SU-DHL-6 (cell line): ENCODE data around the gene WNT1.

Experiments
- EZH2phosphoT487 ChIP-seq: fragments of 200-600 bp; sonication (generic), shearing (Covaris generic); conservative IDR thresholded peaks from 2 replicates; pipeline ENCODE4 v1.6.1; 2018; ENCODE audit warnings: mild to moderate bottlenecking, antibody characterized with exemption, low read length, moderate library complexity, mixed read lengths
- TF ChIP-seq, protein P1 (sequence below): fragments of 200-600 bp; sonication (generic); IDR thresholded peaks from one replicate; pipeline ENCODE4 v1.5.1; 2017; ENCODE audit warnings: antibody characterized with exemption, mild to moderate bottlenecking, low read length, moderate library complexity; ENCODE audit not compliant: insufficient read depth, poor library complexity, severe bottlenecking

DNA sequence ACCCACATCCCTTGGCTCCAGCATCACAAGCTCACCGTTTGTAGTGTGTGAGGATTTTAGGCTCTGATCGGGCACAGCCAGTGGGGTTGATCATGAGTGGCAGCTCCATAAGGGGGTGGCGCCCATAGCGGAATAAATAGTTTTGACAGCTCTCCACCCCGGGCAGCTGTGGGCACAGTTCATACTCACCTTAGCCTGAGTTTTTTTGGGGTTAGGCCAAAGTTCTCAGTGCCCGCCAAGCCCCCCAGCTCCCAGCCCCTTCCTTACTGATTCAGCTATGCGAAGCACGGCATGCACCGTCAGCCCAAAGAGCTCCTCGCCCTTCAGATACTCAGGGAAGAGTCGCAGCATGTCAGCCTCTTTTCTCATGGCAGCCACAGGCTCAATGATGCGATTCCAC lies 46.4 kb downstream of the WNT1 start:
- TF ChIP-seq, protein P1, sequence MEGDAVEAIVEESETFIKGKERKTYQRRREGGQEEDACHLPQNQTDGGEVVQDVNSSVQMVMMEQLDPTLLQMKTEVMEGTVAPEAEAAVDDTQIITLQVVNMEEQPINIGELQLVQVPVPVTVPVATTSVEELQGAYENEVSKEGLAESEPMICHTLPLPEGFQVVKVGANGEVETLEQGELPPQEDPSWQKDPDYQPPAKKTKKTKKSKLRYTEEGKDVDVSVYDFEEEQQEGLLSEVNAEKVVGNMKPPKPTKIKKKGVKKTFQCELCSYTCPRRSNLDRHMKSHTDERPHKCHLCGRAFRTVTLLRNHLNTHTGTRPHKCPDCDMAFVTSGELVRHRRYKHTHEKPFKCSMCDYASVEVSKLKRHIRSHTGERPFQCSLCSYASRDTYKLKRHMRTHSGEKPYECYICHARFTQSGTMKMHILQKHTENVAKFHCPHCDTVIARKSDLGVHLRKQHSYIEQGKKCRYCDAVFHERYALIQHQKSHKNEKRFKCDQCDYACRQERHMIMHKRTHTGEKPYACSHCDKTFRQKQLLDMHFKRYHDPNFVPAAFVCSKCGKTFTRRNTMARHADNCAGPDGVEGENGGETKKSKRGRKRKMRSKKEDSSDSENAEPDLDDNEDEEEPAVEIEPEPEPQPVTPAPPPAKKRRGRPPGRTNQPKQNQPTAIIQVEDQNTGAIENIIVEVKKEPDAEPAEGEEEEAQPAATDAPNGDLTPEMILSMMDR = no peak
- TF ChIP-seq EZH2phosphoT487 = no peak
